Fibroblast of pulmonary artery (primary cell): ENCODE measurements around the gene C5.
A peak's percentile ranks its signal among the peaks of the same experiment; 100 is the strongest.

Source experiments
- DNase-seq: peaks from one replicate; pipeline ENCODE4 v3.0.0-alpha.2; 2010; ENCODE audit warnings: low read depth
- H3K4me3 ChIP-seq: replicated peaks from 2 replicates; pipeline ENCODE4 v1.5.1; 2011; ENCODE audit warnings: low read depth, mild to moderate bottlenecking, control low read depth, low read length, moderate library complexity
- TF ChIP-seq, protein P1 (sequence below): IDR thresholded peaks from 2 replicates; pipeline ENCODE4 v1.5.1; 2011; ENCODE audit warnings: mild to moderate bottlenecking, control low read depth, low read length, inconsistent platforms; ENCODE audit errors: missing control alignments

The C5 gene

GRCh38 chr9:120934281-120934680, 115.8 kb downstream of the C5 start:
- H3K4me3 ChIP-seq: no peak overlapping the region
- no peak for DNase-seq
- TF ChIP-seq, protein P1, sequence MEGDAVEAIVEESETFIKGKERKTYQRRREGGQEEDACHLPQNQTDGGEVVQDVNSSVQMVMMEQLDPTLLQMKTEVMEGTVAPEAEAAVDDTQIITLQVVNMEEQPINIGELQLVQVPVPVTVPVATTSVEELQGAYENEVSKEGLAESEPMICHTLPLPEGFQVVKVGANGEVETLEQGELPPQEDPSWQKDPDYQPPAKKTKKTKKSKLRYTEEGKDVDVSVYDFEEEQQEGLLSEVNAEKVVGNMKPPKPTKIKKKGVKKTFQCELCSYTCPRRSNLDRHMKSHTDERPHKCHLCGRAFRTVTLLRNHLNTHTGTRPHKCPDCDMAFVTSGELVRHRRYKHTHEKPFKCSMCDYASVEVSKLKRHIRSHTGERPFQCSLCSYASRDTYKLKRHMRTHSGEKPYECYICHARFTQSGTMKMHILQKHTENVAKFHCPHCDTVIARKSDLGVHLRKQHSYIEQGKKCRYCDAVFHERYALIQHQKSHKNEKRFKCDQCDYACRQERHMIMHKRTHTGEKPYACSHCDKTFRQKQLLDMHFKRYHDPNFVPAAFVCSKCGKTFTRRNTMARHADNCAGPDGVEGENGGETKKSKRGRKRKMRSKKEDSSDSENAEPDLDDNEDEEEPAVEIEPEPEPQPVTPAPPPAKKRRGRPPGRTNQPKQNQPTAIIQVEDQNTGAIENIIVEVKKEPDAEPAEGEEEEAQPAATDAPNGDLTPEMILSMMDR: no peak

- H3K4me3 ChIP-seq: no peak overlapping the region
- no peak for DNase-seq
- TF ChIP-seq, protein P1: no peak
Measured at GRCh38 chr9:120933310-120934055, 116.6 kb downstream of the C5 start.

- TF ChIP-seq, protein P1: no peak
- H3K4me3 ChIP-seq: no peak overlapping the region
- no peak for DNase-seq
Measured at GRCh38 chr9:120932086-120932823, 117.8 kb downstream of the C5 start.

GRCh38 chr9:120931231-120932085, 118.6 kb downstream of the C5 start:
- TF ChIP-seq, protein P1: no peak
- peak; percentile 80 for DNase-seq
- no peak overlapping the region for H3K4me3 ChIP-seq

- peak overlapping the region; percentile 35 for H3K4me3 ChIP-seq
- TF ChIP-seq, protein P1: no peak
- DNase-seq: no peak
Measured at GRCh38 chr9:120929229-120929791, 120.8 kb downstream of the C5 start.

DNA sequence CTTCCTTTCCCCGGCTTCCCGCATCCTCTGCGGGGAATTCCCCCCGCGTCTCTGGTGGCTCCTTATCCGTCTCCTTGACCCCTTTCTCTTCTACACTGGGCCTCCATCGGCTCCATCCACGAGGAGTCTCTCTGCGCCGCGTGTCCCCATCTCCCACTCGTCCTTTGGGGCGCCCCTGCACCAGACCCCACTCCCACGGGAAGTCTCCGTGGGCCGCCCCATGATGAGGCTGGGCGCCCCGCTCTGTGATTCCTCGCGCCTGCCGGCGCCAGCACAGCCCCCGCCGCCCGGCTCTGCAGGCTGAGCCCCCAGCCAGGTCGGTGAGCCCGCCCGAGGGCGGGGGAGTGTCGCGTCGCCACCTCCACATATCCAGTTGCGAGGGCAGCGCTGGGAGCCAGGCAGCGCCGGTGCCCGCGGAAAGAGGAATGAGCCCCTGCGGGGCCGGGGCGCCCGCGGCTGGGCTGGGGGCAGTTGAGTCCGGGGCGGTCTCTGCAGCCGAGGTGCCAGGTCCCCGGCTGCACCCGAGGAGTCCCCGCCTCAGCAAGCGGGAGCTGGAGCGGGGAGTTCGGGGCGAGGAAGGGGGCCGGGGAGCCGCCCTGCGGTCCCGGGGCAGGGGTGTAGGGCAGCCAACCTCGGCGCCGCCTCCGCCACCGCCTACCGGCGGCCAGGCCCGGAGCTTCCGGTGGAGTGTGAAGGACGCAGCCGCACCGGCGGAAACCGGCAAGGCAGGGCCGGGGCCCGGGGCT, 121.4 kb downstream of the C5 start:
- TF ChIP-seq, protein P1: no peak

More for the DNA sequence above, 121.4 kb downstream of the C5 start:
- DNase-seq: peak; percentile 42
- peak overlapping the region; percentile 35 for H3K4me3 ChIP-seq
